B cell (primary cell): ENCODE data around the gene GBP7. TPM values are rescaled to one million over a fixed set of nuclear protein-coding genes. Genes with fewer than 3 reads are reported as not detected.

Experiments
- ATAC-seq: fragments of 200-7000 bp; cut with Tn5 transposase; one replicate; pipeline ENCODE4 v1.10.0; 2021; ENCODE audit warnings: low read depth, mild to moderate bottlenecking, moderate number of reproducible peaks, moderate library complexity
- CTCF ChIA-PET: fragments of 350-600 bp; sonication (Branson Sonifier 250); formaldehyde crosslinking; loops from one replicate; lab custom pipeline; 2021; ENCODE audit warnings: antibody characterized with exemption, inconsistent platforms; lab: Charles Lee
- POLR2A ChIA-PET: fragments of 350-600 bp; sonication (Branson Sonifier 250); formaldehyde crosslinking; loops from one replicate; lab custom pipeline; 2021; ENCODE audit warnings: antibody characterized with exemption; lab: Charles Lee
- DNase-seq: peaks from one replicate; pipeline ENCODE4 v3.0.0; 2013
- H2AFZ ChIP-seq: 2 replicates; pipeline ENCODE4 v1.6.1; 2012; ENCODE audit warnings: mild to moderate bottlenecking, low read depth, low read length; ENCODE audit not compliant: insufficient read depth, poor library complexity, severe bottlenecking
- H3K27ac ChIP-seq, 2 donors: 1 replicate in 1 of 2; 2 replicates in 1 of 2; pipeline ENCODE4 v1.5.1; 2012 to 2013; ENCODE audit warnings: low read length in 2 of 2, mild to moderate bottlenecking in 2 of 2, moderate library complexity in 1 of 2
- H3K27me3 ChIP-seq, 4 experiments: fragments of 200-600 bp in 1 of 4; sonication (generic) in 1 of 4; replicated peaks in 1 of 4; 1 replicate in 2 of 4; 2 replicates in 2 of 4; pipeline versions ENCODE4 v1.6.1 to v1.7.0; 2013 to 2016; ENCODE audit warnings: low read length in 3 of 4, mild to moderate bottlenecking in 2 of 4, mixed read lengths in 1 of 4, moderate library complexity in 1 of 4; ENCODE audit not compliant: insufficient read depth in 4 of 4, control insufficient read depth in 3 of 4; ENCODE audit errors: control extremely low read depth in 1 of 4
- H3K36me3 ChIP-seq, 2 experiments: replicated peaks in 1 of 2; 1 replicate in 1 of 2; 2 replicates in 1 of 2; pipeline versions ENCODE4 v1.6.1 to v1.7.1; 2013; ENCODE audit warnings: low read length in 1 of 2; ENCODE audit not compliant: insufficient read depth in 2 of 2, control insufficient read depth in 1 of 2; ENCODE audit errors: control extremely low read depth in 1 of 2, extremely low read depth in 1 of 2
- H3K4me1 ChIP-seq, 2 donors: fragments of 200-600 bp in 1 of 2; sonication (generic) in 1 of 2; 1 replicate in 1 of 2; 2 replicates in 1 of 2; pipeline versions ENCODE4 v1.5.1 to v1.6.1; 2013 to 2017; ENCODE audit warnings: low read length in 2 of 2; ENCODE audit not compliant: control insufficient read depth in 2 of 2, insufficient read depth in 2 of 2
- H3K4me2 ChIP-seq: replicated peaks from 2 replicates; pipeline ENCODE3; 2012; ENCODE audit warnings: mild to moderate bottlenecking, low read depth, low read length; ENCODE audit not compliant: poor library complexity, severe bottlenecking
- H3K4me3 ChIP-seq, 5 experiments: fragments of 200-600 bp in 1 of 5; sonication (generic) in 1 of 5; 1 replicate in 3 of 5; 2 replicates in 2 of 5; pipeline versions ENCODE4 v1.5.1 to v1.7.0; 2011 to 2016; ENCODE audit warnings: low read length in 4 of 5, mild to moderate bottlenecking in 4 of 5, low read depth in 2 of 5, control low read depth in 1 of 5, moderate library complexity in 1 of 5; ENCODE audit not compliant: insufficient read depth in 1 of 5; ENCODE audit errors: control extremely low read depth in 1 of 5, extremely low read depth in 1 of 5
- H3K79me2 ChIP-seq: fragments of 200-600 bp; sonication (generic); one replicate; pipeline ENCODE4 v1.6.0; 2016; ENCODE audit warnings: low read length; ENCODE audit not compliant: control insufficient read depth, insufficient read depth
- H3K9ac ChIP-seq: fragments of 200-600 bp; sonication (generic); 2 replicates; pipeline ENCODE4 v1.6.1; 2017; ENCODE audit warnings: mild to moderate bottlenecking, low read length, moderate library complexity
- H3K9me3 ChIP-seq, 3 donors: one replicate each; pipeline versions ENCODE4 v1.6.1 to v1.7.1; 2013; ENCODE audit warnings: low read length in 2 of 3; ENCODE audit not compliant: control insufficient read depth in 2 of 3, insufficient read depth in 1 of 3; ENCODE audit errors: control extremely low read depth in 1 of 3
- H4K20me1 ChIP-seq: 2 replicates; pipeline ENCODE4 v1.6.0; 2012; ENCODE audit warnings: mild to moderate bottlenecking, low read length; ENCODE audit not compliant: insufficient read depth, control insufficient read depth, poor library complexity, severe bottlenecking
- H3K27ac Mint-ChIP-seq: one replicate; pipeline ENCODE4 v1.8.0; 2021; ENCODE audit warnings: mixed read lengths
- H3K27me3 Mint-ChIP-seq: one replicate; pipeline ENCODE4 v1.8.0; 2021; ENCODE audit warnings: mixed read lengths
- H3K4me1 Mint-ChIP-seq: one replicate; pipeline ENCODE4 v1.8.0; 2021; ENCODE audit warnings: mixed read lengths
- H3K4me3 Mint-ChIP-seq: one replicate; pipeline ENCODE4 v1.8.0; 2021; ENCODE audit warnings: mixed read lengths
- H3K9me3 Mint-ChIP-seq: one replicate; pipeline ENCODE4 v1.8.0; 2022; ENCODE audit warnings: mixed read lengths; ENCODE audit not compliant: insufficient read depth
- CTCF ChIP-seq: fragments of 200-600 bp; IDR thresholded peaks from one replicate; pipeline ENCODE4 v1.8.0; 2022; ENCODE audit warnings: antibody characterized with exemption, mild to moderate bottlenecking
- EZH2 ChIP-seq: IDR thresholded peaks from 2 replicates; pipeline ENCODE4 v1.6.1; 2012; ENCODE audit warnings: borderline replicate concordance, low read depth, mild to moderate bottlenecking, moderate library complexity, low read length; ENCODE audit not compliant: insufficient read depth, poor library complexity, severe bottlenecking
- WGBS: methylation state at CpG from one replicate; pipeline ENCODE4 v1.1.5; 2013; ENCODE audit warnings: missing lambda C conversion rate; ENCODE audit not compliant: insufficient coverage; 5-methylcytosine and 5-hydroxymethylcytosine counted together
- intact Hi-C: fragments of 100-400 bp; cut with micrococcal nuclease; formaldehyde crosslinking; loops from one replicate; pipeline ENCODE4 v1.10.0; 2022
- polyA plus RNA-seq: library from polyadenylated mRNA; depleted of rRNA; stranded (reverse); fragments of >200 nt; gene quantifications from 2 replicates; pipeline ENCODE4 v1.2.3, GENCODE V29; 2012
- total RNA-seq, 2 donors: library from RNA; stranded (reverse); fragments of 120-200 nt in 1 of 2; gene quantifications; 1 replicate in 1 of 2; 2 replicates in 1 of 2; pipeline versions ENCODE4 v1.2.3 to v1.2.4, GENCODE V29; 2013 to 2022

Gene GBP7
- total and polyA plus RNA-seq, 2 donors (not counting 1 experiment from before 2014, with no cell fraction given), result not detected

GRCh38 chr1:89166705-89167104, 9.1 kb downstream of the GBP7 start:
- Mint-ChIP-seq H3K9me3 (no peaks in the 10 kb centered on the region), H3K4me1 (peaks cover 9% of the 10 kb centered on the region), H3K27me3 (no peaks in the 10 kb centered on the region), H3K27ac (no peak overlapping the region), H3K4me3 (no peak overlapping the region)
- H3K36me3 ChIP-seq, result no peaks in the 10 kb centered on the region
- H3K79me2 ChIP-seq, result no peaks in the 10 kb centered on the region
- no peaks in the 10 kb centered on the region for H3K27me3 ChIP-seq
- H3K4me3 ChIP-seq, result no peak overlapping the region
- no peak overlapping the region for H3K9ac ChIP-seq
- H3K9me3 ChIP-seq, result no peaks in the 10 kb centered on the region
- ChIA-PET CTCF (interaction anchor here (1.0 kb wide), 1 partner anchor 191 kb away, joined by 4 read pairs; no protein-coding TSS in a partner anchor), POLR2A (no interaction called here)
- H2AFZ ChIP-seq, result no peak overlapping the region
- DNase-seq (no peak), ATAC-seq (no peak)
- H4K20me1 ChIP-seq, result no peaks in the 10 kb centered on the region
- H3K4me1 ChIP-seq, result no peaks in the 10 kb centered on the region
- no peak for TF ChIP-seq CTCF
- TF ChIP-seq EZH2, result no peak
- no peak overlapping the region for H3K27ac ChIP-seq
- WGBS, result no CpG with 5 or more reads among the region's 1 CpG
- H3K4me2 ChIP-seq, result no peak overlapping the region
- intact Hi-C loops, result no loop called here

- Mint-ChIP-seq H3K9me3 (no peaks in the 10 kb centered on the region), H3K27me3 (no peaks in the 10 kb centered on the region), H3K4me3 (no peak overlapping the region), H3K4me1 (peaks cover 4% of the 10 kb centered on the region), H3K27ac (no peak overlapping the region)
- no peak overlapping the region for H3K9ac ChIP-seq
- no peaks in the 10 kb centered on the region for H3K36me3 ChIP-seq
- no peaks in the 10 kb centered on the region for H3K9me3 ChIP-seq
- no peaks in the 10 kb centered on the region for H3K79me2 ChIP-seq
- H2AFZ ChIP-seq, result no peak overlapping the region
- intact Hi-C loops, result no loop called here
- DNase-seq (no peak), ATAC-seq (no peak)
- H4K20me1 ChIP-seq, result no peaks in the 10 kb centered on the region
- no CpG with 5 or more reads among the region's 5 CpGs for WGBS
- H3K4me2 ChIP-seq, result no peak overlapping the region
- no peak for TF ChIP-seq CTCF
- no peak for TF ChIP-seq EZH2
- H3K27me3 ChIP-seq, result no peaks in the 10 kb centered on the region
- ChIA-PET CTCF (no interaction called here), POLR2A (no interaction called here)
- no peak overlapping the region for H3K27ac ChIP-seq
- no peaks in the 10 kb centered on the region for H3K4me1 ChIP-seq
- H3K4me3 ChIP-seq, result no peak overlapping the region
Measured at GRCh38 chr1:89165811-89166210, 10.0 kb downstream of the GBP7 start.
